ENCODE data around the gene BCKDHB. TPM values are rescaled to one million over a fixed set of nuclear protein-coding genes. Genes with fewer than 3 reads are reported as not detected.

BCKDHB gene
- total RNA-seq, 2 experiments from 2014 or later: 16.4 to 17.7 TPM

DNA sequence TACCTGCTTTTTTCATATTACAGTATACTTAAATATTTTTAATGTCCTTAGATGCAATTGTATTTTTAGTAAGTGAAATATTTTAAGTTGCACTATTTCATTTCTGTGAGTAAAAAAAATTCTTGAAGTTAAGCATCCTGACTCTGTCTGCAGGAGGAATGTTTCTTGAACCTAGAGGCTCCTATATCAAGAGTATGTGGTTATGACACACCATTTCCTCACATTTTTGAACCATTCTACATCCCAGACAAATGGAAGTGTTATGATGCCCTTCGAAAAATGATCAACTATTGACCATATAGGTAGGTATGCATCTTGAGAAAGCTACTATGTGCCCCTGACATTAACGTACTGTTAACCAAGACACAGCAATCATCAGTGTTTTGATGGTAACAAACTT lies 237.0 kb downstream of the BCKDHB start:
- Mint-ChIP-seq H3K4me3 (no peak overlapping the region), H3K9me3 (no peaks in the 10 kb centered on the region), H3K36me3 (no peaks in the 10 kb centered on the region), H3K27me3 (no peaks in the 10 kb centered on the region), H3K27ac (no peak overlapping the region), H3K4me1 (ENCODE audit: low read depth) (no peaks in the 10 kb centered on the region)
- intact Hi-C loops (cut with micrococcal nuclease): no loop called here
- ChIA-PET CTCF (no interaction called here), POLR2A (no interaction called here)
- no peak for DNase-seq

DNA sequence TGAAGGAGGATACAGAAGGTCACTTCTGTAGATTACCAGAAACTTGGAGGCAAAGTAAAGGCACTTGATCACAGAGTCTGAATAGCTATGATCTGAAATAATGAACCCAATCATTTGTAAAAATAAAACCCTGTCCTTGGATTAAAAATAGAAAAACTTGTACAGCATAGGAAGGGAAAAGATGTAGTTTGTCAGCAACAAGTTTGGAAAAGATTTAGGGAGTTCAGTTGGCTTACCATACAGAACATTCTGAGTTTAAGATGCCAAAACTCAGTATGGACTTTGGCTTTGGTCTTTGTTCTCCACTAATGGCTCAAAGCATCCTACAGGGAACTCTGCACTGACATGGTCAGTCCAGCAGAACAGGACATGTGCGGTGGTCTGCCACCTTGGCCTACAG lies 240.6 kb downstream of the BCKDHB start:
- intact Hi-C loops (cut with micrococcal nuclease): no loop called here
- Mint-ChIP-seq H3K9me3 (no peaks in the 10 kb centered on the region), H3K4me1 (ENCODE audit: low read depth) (no peaks in the 10 kb centered on the region), H3K27me3 (no peaks in the 10 kb centered on the region), H3K36me3 (no peaks in the 10 kb centered on the region), H3K27ac (no peak overlapping the region), H3K4me3 (no peak overlapping the region)
- CTCF ChIA-PET: no interaction called here
- no peak for DNase-seq
- POLR2A ChIA-PET: no interaction called here

DNA sequence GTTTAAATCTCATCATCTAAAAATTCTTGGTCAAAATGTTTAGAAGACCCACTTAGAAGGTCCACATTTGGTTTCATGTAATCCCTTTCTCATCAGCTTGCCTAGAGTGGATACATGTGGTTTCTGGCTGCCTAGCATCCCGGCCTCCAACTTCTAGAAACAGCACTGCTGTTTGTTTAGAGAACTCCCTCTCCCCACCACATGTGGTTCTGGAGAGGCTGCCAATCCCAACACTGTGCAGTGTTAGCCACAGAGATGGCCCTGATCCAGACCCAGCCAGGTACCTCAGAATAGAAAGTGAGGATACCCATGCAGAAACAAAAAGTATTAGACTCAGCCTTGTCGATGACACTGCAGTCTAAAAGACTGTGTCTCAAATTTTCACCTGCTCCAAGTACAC lies 241.8 kb downstream of the BCKDHB start:
- DNase-seq: no peak
- intact Hi-C loops (cut with micrococcal nuclease): no loop called here
- Mint-ChIP-seq H3K36me3 (no peaks in the 10 kb centered on the region), H3K27ac (no peak overlapping the region), H3K27me3 (no peaks in the 10 kb centered on the region), H3K9me3 (no peaks in the 10 kb centered on the region), H3K4me3 (no peak overlapping the region), H3K4me1 (ENCODE audit: low read depth) (no peaks in the 10 kb centered on the region)
- ChIA-PET CTCF (no interaction called here), POLR2A (no interaction called here)

DNA sequence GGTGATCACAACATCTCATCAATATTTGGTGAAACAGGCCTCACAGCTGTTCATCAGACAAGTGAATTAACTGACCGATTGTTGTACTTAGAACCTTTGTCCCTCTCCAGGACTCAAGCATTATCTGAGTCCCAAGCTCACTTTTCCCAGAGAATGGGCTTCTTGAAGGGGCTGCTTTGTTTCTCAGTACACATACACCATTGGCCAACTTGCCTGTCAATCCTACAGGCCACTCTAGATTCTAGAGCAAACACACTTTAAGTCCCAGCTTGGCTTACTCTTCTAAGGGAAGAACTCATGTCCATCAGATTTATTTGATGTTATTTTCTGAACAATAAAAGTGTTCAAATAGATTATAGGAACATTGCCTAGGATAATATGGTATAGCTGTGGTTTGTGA lies 249.5 kb downstream of the BCKDHB start:
- CTCF ChIA-PET: no interaction called here
- Mint-ChIP-seq H3K9me3 (no peaks in the 10 kb centered on the region), H3K27ac (no peak overlapping the region), H3K4me1 (ENCODE audit: low read depth) (no peaks in the 10 kb centered on the region), H3K27me3 (no peaks in the 10 kb centered on the region), H3K4me3 (no peak overlapping the region), H3K36me3 (peaks cover 5% of the 10 kb centered on the region)
- intact Hi-C loops (cut with micrococcal nuclease): no loop called here
- DNase-seq: no peak
- POLR2A ChIA-PET: no interaction called here

DNA sequence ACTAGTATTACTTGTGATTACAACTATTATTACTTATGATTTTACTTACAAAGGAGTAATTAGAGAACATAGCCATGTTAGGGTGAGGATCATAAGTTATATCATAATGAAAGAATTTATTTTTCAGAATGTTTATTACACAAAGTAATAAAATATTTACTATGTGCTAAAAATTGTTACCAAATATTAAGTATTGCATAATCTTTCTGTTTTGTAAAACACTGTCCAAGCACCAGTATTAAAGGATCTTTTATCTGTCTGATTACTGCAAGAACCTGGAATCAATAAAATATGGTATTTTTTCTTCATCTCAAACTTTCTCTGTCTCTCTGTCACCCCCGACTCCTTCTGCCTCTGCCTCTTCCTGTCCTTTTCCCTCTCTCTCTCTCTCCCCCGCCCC lies 250.1 kb downstream of the BCKDHB start:
- no peak for DNase-seq
- Mint-ChIP-seq H3K27ac (no peak overlapping the region), H3K9me3 (no peaks in the 10 kb centered on the region), H3K27me3 (no peaks in the 10 kb centered on the region), H3K4me3 (no peak overlapping the region), H3K4me1 (ENCODE audit: low read depth) (no peaks in the 10 kb centered on the region), H3K36me3 (peaks cover 5% of the 10 kb centered on the region)
- ChIA-PET CTCF (no interaction called here), POLR2A (no interaction called here)
- intact Hi-C loops (cut with micrococcal nuclease): no loop called here

DNA sequence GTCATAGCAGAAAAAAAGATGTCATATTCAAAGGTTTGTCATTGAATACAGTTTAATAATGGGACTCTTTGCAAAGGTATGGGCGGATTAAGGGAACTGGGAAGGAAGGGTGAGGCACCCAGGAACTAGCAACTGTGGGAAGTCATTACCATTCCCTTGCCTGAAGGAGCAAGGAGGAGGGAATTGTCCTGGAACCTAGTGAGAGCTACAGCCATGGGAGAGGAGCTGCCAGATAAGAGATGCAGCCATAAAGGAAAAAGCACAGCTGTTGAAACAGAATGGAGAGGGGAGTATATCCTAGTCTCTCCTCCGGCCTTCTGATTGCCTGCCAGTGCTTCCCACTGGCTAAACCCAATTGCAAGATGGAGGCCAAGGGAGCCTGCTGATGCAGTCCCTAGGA lies 250.6 kb downstream of the BCKDHB start:
- Mint-ChIP-seq H3K4me3 (no peak overlapping the region), H3K27me3 (no peaks in the 10 kb centered on the region), H3K4me1 (ENCODE audit: low read depth) (no peaks in the 10 kb centered on the region), H3K36me3 (peaks cover 5% of the 10 kb centered on the region), H3K27ac (no peak overlapping the region), H3K9me3 (no peaks in the 10 kb centered on the region)
- no peak for DNase-seq
- ChIA-PET POLR2A (no interaction called here), CTCF (no interaction called here)
- intact Hi-C loops (cut with micrococcal nuclease): no loop called here

DNA sequence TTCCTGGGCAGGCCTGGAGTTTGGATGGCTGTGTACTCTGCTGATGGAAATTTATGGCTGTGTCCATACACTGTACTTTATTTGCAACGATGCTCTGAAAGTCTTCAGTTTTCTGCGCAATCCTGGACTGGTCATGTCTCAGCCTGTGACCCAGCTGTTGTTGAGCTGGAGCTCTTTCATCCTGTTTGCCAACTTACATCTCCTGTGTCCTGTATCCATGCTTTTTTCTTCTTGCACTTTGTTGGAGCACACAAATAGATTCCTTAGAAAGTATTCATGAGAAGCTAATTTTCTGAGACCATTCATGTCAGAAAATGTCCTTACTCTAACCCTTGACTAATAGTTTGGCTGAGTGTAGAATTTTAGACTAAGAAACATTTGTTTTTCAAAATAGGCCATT lies 251.2 kb downstream of the BCKDHB start:
- H3K9me3 Mint-ChIP-seq: no peaks in the 10 kb centered on the region
- ChIA-PET POLR2A (no interaction called here), CTCF (no interaction called here)
- H3K4me3 Mint-ChIP-seq: no peak overlapping the region
- H3K27me3 Mint-ChIP-seq: no peaks in the 10 kb centered on the region
- intact Hi-C loops (cut with micrococcal nuclease): no loop called here
- peaks cover 5% of the 10 kb centered on the region for H3K36me3 Mint-ChIP-seq
- no peak overlapping the region for H3K27ac Mint-ChIP-seq
- no peak for DNase-seq
- no peaks in the 10 kb centered on the region for H3K4me1 Mint-ChIP-seq (ENCODE audit: low read depth)

DNA sequence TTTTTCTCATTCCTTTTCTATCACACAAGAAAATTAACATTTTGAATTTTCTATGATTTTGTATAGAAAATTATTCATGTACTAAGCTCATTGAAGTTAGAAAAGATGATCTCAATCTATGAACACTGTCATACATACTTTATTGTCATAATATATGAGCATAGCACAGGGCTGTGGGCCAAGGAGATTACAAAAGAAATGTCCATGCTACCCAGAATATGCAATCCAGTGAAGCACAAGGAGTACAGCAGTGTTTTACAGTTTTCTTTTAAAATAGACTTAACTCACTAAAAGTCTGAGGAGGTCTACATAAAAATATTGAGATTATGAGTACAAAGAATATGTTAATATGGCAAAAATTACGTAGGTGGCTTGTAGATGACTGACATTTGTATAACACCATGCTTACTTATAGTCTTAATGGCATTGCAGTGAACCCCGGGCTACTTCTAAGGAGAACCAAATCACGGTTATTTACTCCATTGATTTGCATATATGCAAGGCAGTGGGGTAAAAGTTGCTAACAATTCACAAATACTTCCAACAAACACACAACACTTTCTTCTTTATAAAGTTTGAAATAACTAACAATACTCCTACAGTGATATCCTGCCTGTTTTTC lies 257.1 kb downstream of the BCKDHB start:
- ChIA-PET POLR2A (no interaction called here), CTCF (no interaction called here)
- H3K27me3 Mint-ChIP-seq: no peaks in the 10 kb centered on the region
- no peak for DNase-seq
- no peak overlapping the region for H3K27ac Mint-ChIP-seq
- intact Hi-C loops (cut with micrococcal nuclease): no loop called here
- H3K9me3 Mint-ChIP-seq: no peaks in the 10 kb centered on the region
- peaks cover 2% of the 10 kb centered on the region for H3K36me3 Mint-ChIP-seq
- no peak overlapping the region for H3K4me3 Mint-ChIP-seq
- H3K4me1 Mint-ChIP-seq (ENCODE audit: low read depth): no peaks in the 10 kb centered on the region

DNA sequence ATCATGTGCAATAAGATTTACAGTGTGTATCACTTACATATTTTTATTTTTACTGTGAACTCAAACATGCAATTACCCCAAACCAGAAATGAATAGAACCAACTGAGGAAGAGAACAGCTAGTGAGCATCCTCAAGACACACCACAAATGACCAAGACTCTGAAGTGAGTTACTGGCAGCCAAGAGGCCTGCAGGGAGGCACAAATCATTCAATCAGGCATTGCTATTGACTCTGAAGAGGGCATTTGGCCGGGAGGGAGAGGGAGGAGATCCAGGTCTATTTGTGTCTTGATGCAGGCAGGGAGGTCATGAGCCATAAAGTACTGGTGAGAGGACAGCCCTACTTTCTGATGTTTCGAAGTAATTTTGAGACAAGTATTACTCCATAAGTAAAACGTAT lies 257.7 kb downstream of the BCKDHB start:
- POLR2A ChIA-PET: no interaction called here
- peaks cover 2% of the 10 kb centered on the region for H3K36me3 Mint-ChIP-seq
- DNase-seq: no peak
- H3K4me3 Mint-ChIP-seq: no peak overlapping the region
- intact Hi-C loops (cut with micrococcal nuclease): no loop called here
- H3K9me3 Mint-ChIP-seq: no peaks in the 10 kb centered on the region
- CTCF ChIA-PET: no interaction called here
- no peaks in the 10 kb centered on the region for H3K4me1 Mint-ChIP-seq (ENCODE audit: low read depth)
- no peak overlapping the region for H3K27ac Mint-ChIP-seq
- no peaks in the 10 kb centered on the region for H3K27me3 Mint-ChIP-seq

DNA sequence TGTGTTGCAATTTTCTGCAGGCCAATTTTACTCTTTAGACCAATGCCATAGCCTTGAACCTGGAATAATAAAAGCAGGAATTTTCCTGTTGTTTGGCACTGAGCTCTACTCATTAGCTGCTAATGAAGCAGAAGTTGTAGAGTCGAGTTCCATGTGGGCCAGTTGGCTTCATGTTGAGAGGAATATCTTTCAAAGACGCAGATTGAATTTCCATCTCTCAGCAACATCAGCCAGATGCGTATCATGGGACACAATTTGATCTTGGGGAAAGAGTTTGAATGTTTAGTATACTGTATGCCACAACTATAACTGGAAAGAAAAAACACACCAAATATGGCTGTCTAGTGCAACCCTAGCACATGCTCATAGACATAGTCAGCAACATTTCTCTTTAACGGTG lies 259.6 kb downstream of the BCKDHB start:
- CTCF ChIA-PET: no interaction called here
- Mint-ChIP-seq H3K27ac (no peak overlapping the region), H3K36me3 (no peaks in the 10 kb centered on the region), H3K27me3 (no peaks in the 10 kb centered on the region), H3K4me3 (no peak overlapping the region), H3K4me1 (ENCODE audit: low read depth) (no peaks in the 10 kb centered on the region), H3K9me3 (no peaks in the 10 kb centered on the region)
- intact Hi-C loops (cut with micrococcal nuclease): no loop called here
- POLR2A ChIA-PET: no interaction called here
- no peak for DNase-seq

DNA sequence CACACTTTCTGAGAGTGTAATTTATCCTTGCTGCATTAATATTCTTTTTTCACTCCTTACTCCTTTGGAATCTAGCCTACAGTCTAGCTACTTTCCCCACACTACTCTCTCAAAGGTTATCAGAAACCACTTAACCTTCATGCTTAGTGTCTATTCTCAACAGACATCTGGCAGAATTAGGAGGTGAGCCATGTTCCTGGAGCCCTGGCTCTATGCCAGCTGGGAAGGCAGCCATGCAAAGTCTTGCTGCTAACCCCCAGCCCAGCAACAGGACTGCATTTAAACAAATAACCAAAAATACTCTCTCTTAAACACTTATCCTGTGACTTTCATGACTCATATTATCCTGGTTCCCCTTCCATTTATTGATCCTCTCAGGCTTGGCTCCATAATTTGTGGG lies 260.2 kb downstream of the BCKDHB start:
- POLR2A ChIA-PET: no interaction called here
- Mint-ChIP-seq H3K9me3 (no peaks in the 10 kb centered on the region), H3K4me3 (no peak overlapping the region), H3K4me1 (ENCODE audit: low read depth) (no peaks in the 10 kb centered on the region), H3K36me3 (no peaks in the 10 kb centered on the region), H3K27ac (no peak overlapping the region), H3K27me3 (no peaks in the 10 kb centered on the region)
- CTCF ChIA-PET: no interaction called here
- no peak for DNase-seq
- intact Hi-C loops (cut with micrococcal nuclease): no loop called here

DNA sequence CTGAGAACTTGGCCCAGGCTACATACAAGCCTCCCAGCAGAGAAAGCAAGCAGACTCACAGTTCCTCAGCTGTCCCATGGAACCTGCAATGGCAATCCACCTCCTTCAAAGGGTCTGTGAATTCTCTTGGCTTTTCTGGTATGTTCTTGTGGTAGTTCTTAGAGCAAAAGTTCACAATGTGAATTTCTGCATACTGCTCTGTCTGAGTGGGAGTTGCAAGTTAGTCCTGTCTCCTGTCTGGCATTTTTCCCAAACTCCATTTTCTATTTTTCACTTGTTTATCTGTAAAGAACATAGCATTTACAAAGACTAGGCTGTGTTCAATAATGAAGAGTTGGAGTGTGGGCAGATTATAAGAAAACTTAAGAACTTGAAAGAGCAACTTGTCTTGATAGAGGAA lies 269.9 kb downstream of the BCKDHB start:
- Mint-ChIP-seq H3K27ac (no peak overlapping the region), H3K36me3 (peaks cover 5% of the 10 kb centered on the region), H3K9me3 (no peaks in the 10 kb centered on the region), H3K4me1 (ENCODE audit: low read depth) (no peaks in the 10 kb centered on the region), H3K27me3 (no peaks in the 10 kb centered on the region), H3K4me3 (no peak overlapping the region)
- ChIA-PET CTCF (no interaction called here), POLR2A (no interaction called here)
- DNase-seq: no peak
- intact Hi-C loops (cut with micrococcal nuclease): no loop called here

DNA sequence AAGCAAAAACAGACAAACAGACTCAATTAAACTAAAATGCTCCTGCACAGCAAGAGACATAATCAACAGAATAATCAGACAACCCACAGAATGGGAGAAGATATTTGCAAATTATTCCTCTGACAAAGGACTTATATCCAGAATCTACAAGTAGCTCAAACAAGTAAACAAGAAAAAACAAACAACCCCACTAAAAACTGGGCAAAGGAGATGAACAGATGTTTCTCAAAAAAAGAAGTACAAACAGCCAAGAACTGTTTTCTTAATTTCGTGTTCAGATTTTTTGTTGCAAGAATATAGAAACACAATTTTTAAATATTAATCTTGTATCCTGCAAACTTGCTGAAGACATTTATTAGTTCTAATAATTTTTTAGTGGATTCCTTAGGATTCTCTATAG lies 274.1 kb downstream of the BCKDHB start:
- Mint-ChIP-seq H3K4me3 (no peak overlapping the region), H3K9me3 (no peaks in the 10 kb centered on the region), H3K27me3 (no peaks in the 10 kb centered on the region), H3K36me3 (peaks cover 5% of the 10 kb centered on the region), H3K27ac (no peak overlapping the region), H3K4me1 (ENCODE audit: low read depth) (no peaks in the 10 kb centered on the region)
- ChIA-PET CTCF (no interaction called here), POLR2A (no interaction called here)
- intact Hi-C loops (cut with micrococcal nuclease): no loop called here
- DNase-seq: no peak

DNA sequence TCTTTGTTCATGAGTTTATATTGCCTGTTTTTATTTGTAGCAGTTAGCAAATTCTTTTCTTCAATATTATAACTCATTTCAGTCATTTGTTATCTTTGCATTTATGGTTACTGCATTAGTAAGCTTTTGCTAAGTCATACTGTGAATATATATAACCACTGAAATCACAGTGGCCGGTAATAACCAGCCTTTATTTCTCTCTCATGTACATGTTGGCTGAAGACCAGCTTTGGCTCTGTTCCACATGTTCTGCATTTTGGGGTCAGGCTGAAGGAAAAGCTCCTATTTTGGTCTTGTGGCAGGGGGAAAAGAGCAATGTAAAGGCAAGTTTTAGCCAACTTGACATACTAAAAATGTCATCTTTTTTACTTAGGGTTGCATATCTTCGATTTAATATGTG lies 276.3 kb downstream of the BCKDHB start:
- DNase-seq: no peak
- POLR2A ChIA-PET: no interaction called here
- Mint-ChIP-seq H3K36me3 (peaks cover 3% of the 10 kb centered on the region), H3K9me3 (no peaks in the 10 kb centered on the region), H3K4me1 (ENCODE audit: low read depth) (no peaks in the 10 kb centered on the region), H3K27ac (no peak overlapping the region), H3K4me3 (no peak overlapping the region), H3K27me3 (no peaks in the 10 kb centered on the region)
- intact Hi-C loops (cut with micrococcal nuclease): no loop called here
- CTCF ChIA-PET: no interaction called here
